WTC11 (cell line): ENCODE data around the gene CIBAR2. TPM values are rescaled to one million over a fixed set of nuclear protein-coding genes. Genes with fewer than 3 reads are reported as not detected.

Experiments
- ATAC-seq: fragments of 200-7000 bp; cut with Tn5 transposase; 2 replicates; pipeline ENCODE4 v1.10.0; 2021; ENCODE audit warnings: mild to moderate bottlenecking, moderate library complexity
- CTCF ChIA-PET: fragments of 300-600 bp; sonication (Branson Sonifier 250); formaldehyde crosslinking; loops from one replicate; lab custom pipeline; 2021; ENCODE audit warnings: antibody characterized with exemption; lab: Charles Lee
- POLR2A ChIA-PET: fragments of 350-600 bp; sonication (Branson Sonifier 250); formaldehyde crosslinking; loops from one replicate; lab custom pipeline; 2021; ENCODE audit warnings: antibody characterized with exemption; lab: Charles Lee
- DNase-seq: peaks from one replicate; pipeline ENCODE4 v3.0.0; 2021; ENCODE audit warnings: low spot score
- H3K27ac Mint-ChIP-seq: 2 replicates; pipeline ENCODE4 v1.8.0; 2021; ENCODE audit warnings: mixed read lengths
- H3K27me3 Mint-ChIP-seq: 2 replicates; pipeline ENCODE4 v1.8.0; 2021; ENCODE audit warnings: low read depth, mild to moderate bottlenecking, moderate library complexity, mixed read lengths
- H3K36me3 Mint-ChIP-seq: 2 replicates; pipeline ENCODE4 v1.8.0; 2021; ENCODE audit warnings: mixed read lengths
- H3K4me1 Mint-ChIP-seq: 2 replicates; pipeline ENCODE4 v1.8.0; 2022; ENCODE audit warnings: mixed read lengths
- H3K4me3 Mint-ChIP-seq: 2 replicates; pipeline ENCODE4 v1.8.0; 2021; ENCODE audit warnings: mild to moderate bottlenecking, moderate library complexity, mixed read lengths
- H3K9me3 Mint-ChIP-seq: 2 replicates; pipeline ENCODE4 v1.8.0; 2021; ENCODE audit warnings: mixed read lengths
- ATF6 ChIP-seq: sonication (generic); formaldehyde crosslinking; IDR thresholded peaks from 2 replicates; pipeline ENCODE4 v1.8.1; 2023; ENCODE audit warnings: mild to moderate bottlenecking, missing genetic modification reagents
- CREM ChIP-seq: sonication (generic); formaldehyde crosslinking; IDR thresholded peaks from 2 replicates; pipeline ENCODE4 v1.8.1; 2022; ENCODE audit warnings: mild to moderate bottlenecking, missing genetic modification reagents, moderate library complexity
- E2F1 ChIP-seq: sonication (generic); formaldehyde crosslinking; IDR thresholded peaks from 2 replicates; pipeline ENCODE4 v1.8.0; 2022; ENCODE audit warnings: mild to moderate bottlenecking, missing genetic modification reagents
- EMX1 ChIP-seq: fragments of 250-450 bp; sonication (Bioruptor Pico); IDR thresholded peaks from 2 replicates; pipeline ENCODE4 v1.8.0; 2021; ENCODE audit warnings: mild to moderate bottlenecking
- GRHL2 ChIP-seq: fragments of 250-450 bp; sonication (Bioruptor Pico); IDR thresholded peaks from 2 replicates; pipeline ENCODE4 v1.8.0; 2022; ENCODE audit warnings: mild to moderate bottlenecking, moderate library complexity; ENCODE audit not compliant: insufficient replicate concordance, severe bottlenecking
- HMGA2 ChIP-seq: fragments of 250-450 bp; sonication (Bioruptor Pico); IDR thresholded peaks from 2 replicates; pipeline ENCODE4 v1.4.0; 2021; ENCODE audit warnings: mild to moderate bottlenecking, moderate library complexity
- IRF1 ChIP-seq: sonication (generic); formaldehyde crosslinking; IDR thresholded peaks from 2 replicates; pipeline ENCODE4 v1.8.0; 2023; ENCODE audit warnings: missing genetic modification reagents
- JAZF1 ChIP-seq: fragments of 250-450 bp; sonication (Bioruptor Pico); IDR thresholded peaks from 2 replicates; pipeline ENCODE4 v1.9.0; 2021; ENCODE audit warnings: moderate library complexity, mild to moderate bottlenecking, inconsistent platforms
- NR1H2 ChIP-seq: sonication (generic); formaldehyde crosslinking; IDR thresholded peaks from 2 replicates; pipeline ENCODE4 v1.9.0; 2021; ENCODE audit warnings: mild to moderate bottlenecking, moderate library complexity, missing genetic modification reagents
- NR2C2 ChIP-seq: sonication (generic); formaldehyde crosslinking; IDR thresholded peaks from 2 replicates; pipeline ENCODE4 v1.8.0; 2022; ENCODE audit warnings: mild to moderate bottlenecking, missing genetic modification reagents
- PREB ChIP-seq: sonication (generic); formaldehyde crosslinking; IDR thresholded peaks from 2 replicates; pipeline ENCODE4 v1.8.1; 2022; ENCODE audit warnings: mild to moderate bottlenecking, missing genetic modification reagents, moderate library complexity, borderline replicate concordance
- PRRX2 ChIP-seq: fragments of 250-450 bp; sonication (Bioruptor Pico); IDR thresholded peaks from 2 replicates; pipeline ENCODE4 v1.8.0; 2021; ENCODE audit warnings: mild to moderate bottlenecking
- RORB ChIP-seq: fragments of 250-450 bp; sonication (Bioruptor Pico); IDR thresholded peaks from 2 replicates; pipeline ENCODE4 v1.9.0; 2021; ENCODE audit warnings: mild to moderate bottlenecking
- SP1 ChIP-seq: sonication (generic); formaldehyde crosslinking; conservative IDR thresholded peaks from 2 replicates; pipeline ENCODE4 v1.8.1; 2022; ENCODE audit warnings: missing genetic modification reagents
- TCF7 ChIP-seq: sonication (generic); formaldehyde crosslinking; IDR thresholded peaks from 2 replicates; pipeline ENCODE4 v1.8.0; 2022; ENCODE audit warnings: mild to moderate bottlenecking, low read depth, missing genetic modification reagents, moderate library complexity
- TEAD4 ChIP-seq: sonication (generic); formaldehyde crosslinking; IDR thresholded peaks from 2 replicates; pipeline ENCODE4 v1.8.0; 2022; ENCODE audit warnings: mild to moderate bottlenecking, missing genetic modification reagents
- TP53 ChIP-seq: sonication (generic); formaldehyde crosslinking; IDR thresholded peaks from 2 replicates; pipeline ENCODE4 v1.8.1; 2023; ENCODE audit warnings: mild to moderate bottlenecking, missing genetic modification reagents
- ZNF121 ChIP-seq: sonication (generic); formaldehyde crosslinking; IDR thresholded peaks from 2 replicates; pipeline ENCODE4 v1.8.0; 2023; ENCODE audit warnings: missing genetic modification reagents
- ZNF219 ChIP-seq: sonication (generic); formaldehyde crosslinking; IDR thresholded peaks from 2 replicates; pipeline ENCODE4 v1.8.0; 2023; ENCODE audit warnings: missing genetic modification reagents, mild to moderate bottlenecking, borderline replicate concordance
- ZNF232 ChIP-seq: sonication (generic); formaldehyde crosslinking; IDR thresholded peaks from 2 replicates; pipeline ENCODE4 v1.8.0; 2022; ENCODE audit warnings: mild to moderate bottlenecking, missing genetic modification reagents
- ZNF423 ChIP-seq: fragments of 250-450 bp; sonication (Bioruptor Pico); IDR thresholded peaks from 2 replicates; pipeline ENCODE4 v2.1.2; 2022; ENCODE audit warnings: mild to moderate bottlenecking, moderate library complexity
- ZSCAN18 ChIP-seq: fragments of 250-450 bp; sonication (Bioruptor Pico); IDR thresholded peaks from 2 replicates; pipeline ENCODE4 v2.1.2; 2022; ENCODE audit warnings: mild to moderate bottlenecking, moderate library complexity
- total RNA-seq: library from RNA; stranded (reverse); gene quantifications from 3 replicates; pipeline ENCODE4 v1.2.3, GENCODE V29; 2021
- TF ChIP-seq, protein P1 (sequence below): sonication (generic); formaldehyde crosslinking; IDR thresholded peaks from 2 replicates; pipeline ENCODE4 v1.8.1; 2022; ENCODE audit warnings: missing genetic modification reagents, borderline replicate concordance
- TF ChIP-seq, protein P2 (sequence below): sonication (generic); formaldehyde crosslinking; conservative IDR thresholded peaks from 2 replicates; pipeline ENCODE4 v1.8.1; 2023; ENCODE audit warnings: mild to moderate bottlenecking, low read depth, missing genetic modification reagents, moderate library complexity
- TF ChIP-seq, protein P3 (sequence below): sonication (generic); formaldehyde crosslinking; IDR thresholded peaks from 2 replicates; pipeline ENCODE4 v1.8.0; 2022; ENCODE audit warnings: mild to moderate bottlenecking, missing genetic modification reagents

The CIBAR2 gene
- total RNA-seq, 1 experiment from 2014 or later: not detected

DNA sequence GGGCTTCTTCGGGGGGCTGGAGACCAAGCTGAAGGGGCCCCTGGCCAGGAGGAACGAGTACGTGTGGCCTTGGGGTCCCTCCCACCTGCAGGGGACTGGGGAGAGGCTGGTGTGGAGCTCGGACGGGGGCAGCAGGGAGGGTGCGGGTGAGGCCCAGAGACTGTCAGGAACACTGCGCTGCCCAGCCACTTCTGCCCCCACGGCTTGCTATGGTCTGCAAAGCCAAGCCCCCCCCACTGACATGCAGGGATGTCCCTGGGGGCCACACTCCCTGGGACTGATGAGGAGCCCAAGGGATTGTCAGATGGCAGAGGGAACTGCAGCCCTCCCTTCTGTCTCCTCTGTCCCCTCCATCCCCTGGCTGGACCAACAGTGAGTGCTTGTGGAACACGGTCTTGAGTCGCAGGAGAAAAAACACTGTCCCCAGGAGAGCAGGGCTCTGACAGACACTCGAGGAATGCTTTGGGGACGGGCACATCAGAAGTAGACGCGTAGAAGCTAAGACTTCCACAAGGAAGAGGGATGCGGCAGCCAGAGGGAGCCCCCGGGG, 34.6 kb downstream of the CIBAR2 start:
- TF ChIP-seq, protein P1, sequence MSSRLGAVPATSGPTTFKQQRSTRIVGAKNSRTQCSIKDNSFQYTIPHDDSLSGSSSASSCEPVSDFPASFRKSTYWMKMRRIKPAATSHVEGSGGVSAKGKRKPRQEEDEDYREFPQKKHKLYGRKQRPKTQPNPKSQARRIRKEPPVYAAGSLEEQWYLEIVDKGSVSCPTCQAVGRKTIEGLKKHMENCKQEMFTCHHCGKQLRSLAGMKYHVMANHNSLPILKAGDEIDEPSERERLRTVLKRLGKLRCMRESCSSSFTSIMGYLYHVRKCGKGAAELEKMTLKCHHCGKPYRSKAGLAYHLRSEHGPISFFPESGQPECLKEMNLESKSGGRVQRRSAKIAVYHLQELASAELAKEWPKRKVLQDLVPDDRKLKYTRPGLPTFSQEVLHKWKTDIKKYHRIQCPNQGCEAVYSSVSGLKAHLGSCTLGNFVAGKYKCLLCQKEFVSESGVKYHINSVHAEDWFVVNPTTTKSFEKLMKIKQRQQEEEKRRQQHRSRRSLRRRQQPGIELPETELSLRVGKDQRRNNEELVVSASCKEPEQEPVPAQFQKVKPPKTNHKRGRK (CRISPR knock-in tag): no peak
- TF ChIP-seq HMGA2 (CRISPR knock-in tag) (no peak), RORB (CRISPR knock-in tag) (no peak), IRF1 (CRISPR knock-in tag) (no peak), TEAD4 (no peak), EMX1 (no peak), ZNF219 (no peak), CREM (CRISPR knock-in tag) (no peak), NR2C2 (CRISPR knock-in tag) (no peak), PREB (no peak), ZNF232 (CRISPR knock-in tag) (no peak), ATF6 (no peak), PRRX2 (CRISPR knock-in tag) (no peak), TP53 (no peak), JAZF1 (CRISPR knock-in tag) (no peak), TCF7 (CRISPR knock-in tag) (no peak)
- TF ChIP-seq, protein P2, sequence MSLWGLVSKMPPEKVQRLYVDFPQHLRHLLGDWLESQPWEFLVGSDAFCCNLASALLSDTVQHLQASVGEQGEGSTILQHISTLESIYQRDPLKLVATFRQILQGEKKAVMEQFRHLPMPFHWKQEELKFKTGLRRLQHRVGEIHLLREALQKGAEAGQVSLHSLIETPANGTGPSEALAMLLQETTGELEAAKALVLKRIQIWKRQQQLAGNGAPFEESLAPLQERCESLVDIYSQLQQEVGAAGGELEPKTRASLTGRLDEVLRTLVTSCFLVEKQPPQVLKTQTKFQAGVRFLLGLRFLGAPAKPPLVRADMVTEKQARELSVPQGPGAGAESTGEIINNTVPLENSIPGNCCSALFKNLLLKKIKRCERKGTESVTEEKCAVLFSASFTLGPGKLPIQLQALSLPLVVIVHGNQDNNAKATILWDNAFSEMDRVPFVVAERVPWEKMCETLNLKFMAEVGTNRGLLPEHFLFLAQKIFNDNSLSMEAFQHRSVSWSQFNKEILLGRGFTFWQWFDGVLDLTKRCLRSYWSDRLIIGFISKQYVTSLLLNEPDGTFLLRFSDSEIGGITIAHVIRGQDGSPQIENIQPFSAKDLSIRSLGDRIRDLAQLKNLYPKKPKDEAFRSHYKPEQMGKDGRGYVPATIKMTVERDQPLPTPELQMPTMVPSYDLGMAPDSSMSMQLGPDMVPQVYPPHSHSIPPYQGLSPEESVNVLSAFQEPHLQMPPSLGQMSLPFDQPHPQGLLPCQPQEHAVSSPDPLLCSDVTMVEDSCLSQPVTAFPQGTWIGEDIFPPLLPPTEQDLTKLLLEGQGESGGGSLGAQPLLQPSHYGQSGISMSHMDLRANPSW (CRISPR knock-in tag): no peak
- Mint-ChIP-seq H3K9me3 (no peaks in the 10 kb centered on the region), H3K27me3 (peaks cover 56% of the 10 kb centered on the region), H3K4me3 (no peak overlapping the region), H3K4me1 (peaks cover 35% of the 10 kb centered on the region), H3K36me3 (peaks cover 13% of the 10 kb centered on the region), H3K27ac (no peak overlapping the region)
- ATAC-seq (no peak), DNase-seq (no peak)
- POLR2A ChIA-PET: no interaction called here
- CTCF ChIA-PET: interaction anchor here (0.8 to 3.6 kb wide), 4 partner anchors 9 to 21 kb away, joined by 3 to 23 read pairs (median 13); no protein-coding TSS in a partner anchor

DNA sequence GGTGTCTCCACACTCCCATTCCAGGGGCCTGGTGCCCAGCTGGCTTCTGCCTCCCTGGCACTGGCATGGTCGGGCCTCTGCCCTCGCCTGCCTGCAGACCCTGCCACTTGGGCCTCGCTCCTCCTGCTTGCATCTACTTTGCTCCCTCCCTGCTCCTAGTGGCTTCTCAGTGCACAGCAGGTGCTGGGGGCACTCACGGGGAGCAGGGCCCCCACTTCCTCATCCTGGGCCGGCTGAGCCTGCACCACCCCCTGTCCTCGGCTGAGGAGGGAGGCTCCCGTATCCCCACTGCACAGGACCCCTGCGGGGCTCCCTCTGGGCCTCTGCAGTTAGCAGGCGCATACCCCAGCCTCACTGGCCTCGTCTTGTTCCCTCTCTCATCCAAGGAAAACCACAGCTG, 35.2 kb downstream of the CIBAR2 start:
- ATAC-seq: no peak
- CTCF ChIA-PET: interaction anchor here (0.8 to 3.6 kb wide), 4 partner anchors 10 to 20 kb away, joined by 3 to 23 read pairs (median 13); no protein-coding TSS in a partner anchor
- Mint-ChIP-seq H3K27ac (no peak overlapping the region), H3K9me3 (no peaks in the 10 kb centered on the region), H3K36me3 (peaks cover 13% of the 10 kb centered on the region), H3K27me3 (peaks cover 50% of the 10 kb centered on the region), H3K4me1 (peaks cover 29% of the 10 kb centered on the region)
- peak; percentile 29 for DNase-seq
- POLR2A ChIA-PET: no interaction called here
- TF ChIP-seq SP1 (CRISPR knock-in tag) (no peak), ZSCAN18 (CRISPR knock-in tag) (no peak), ZNF121 (CRISPR knock-in tag) (no peak), NR1H2 (CRISPR knock-in tag) (no peak), ZNF423 (CRISPR knock-in tag) (0 out of 2 replicates have a peak, but pooled peaks have one; percentile 22), GRHL2 (CRISPR knock-in tag) (no peak), E2F1 (CRISPR knock-in tag) (no peak)
- TF ChIP-seq, protein P3, sequence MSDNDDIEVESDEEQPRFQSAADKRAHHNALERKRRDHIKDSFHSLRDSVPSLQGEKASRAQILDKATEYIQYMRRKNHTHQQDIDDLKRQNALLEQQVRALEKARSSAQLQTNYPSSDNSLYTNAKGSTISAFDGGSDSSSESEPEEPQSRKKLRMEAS (CRISPR knock-in tag): no peak
- TF ChIP-seq, all 79 proteins: peak for 1
- no peak overlapping the region for H3K4me3 Mint-ChIP-seq
